HCT116 (cell line): ENCODE results near the gene MPZL2. TPM values are rescaled to one million over a fixed set of nuclear protein-coding genes. Genes with fewer than 3 reads are reported as not detected.

Source experiments
- ATAC-seq: fragments of 200-7000 bp; cut with Tn5 transposase; 2 replicates; pipeline ENCODE4 v1.9.1; 2020; ENCODE audit warnings: mild to moderate bottlenecking, moderate library complexity
- BruUV-seq: library from RNA; stranded (reverse); fragments of 400-500 nt; replicated peaks from 2 replicates; lab custom pipeline; 2021; lab: Mats Ljungman, UMichigan
- CTCF ChIA-PET: fragments of 300-600 bp; sonication (Branson Sonifier 250); formaldehyde crosslinking; loops from one replicate; lab custom pipeline; 2021; ENCODE audit warnings: antibody characterized with exemption; lab: Charles Lee
- POLR2A ChIA-PET: fragments of 300-600, 350-600 bp; sonication (Branson Sonifier 250); formaldehyde crosslinking; loops from one replicate; lab custom pipeline; 2021; ENCODE audit warnings: antibody characterized with exemption; lab: Charles Lee
- RAD21 ChIA-PET, 2 experiments: fragments of 300-600 bp; sonication (Branson Sonifier 250); formaldehyde crosslinking; loops; one replicate each; lab custom pipeline; 2023; ENCODE audit warnings: low total read pairs in 2 of 2; ENCODE audit not compliant: uncharacterized antibody in 2 of 2, unreplicated experiment in 2 of 2, low non-redundant PET in 1 of 2; lab: Charles Lee
- DNase-seq: peaks from one replicate; pipeline ENCODE4 v3.0.0-alpha.2; 2010; ENCODE audit warnings: low read depth, low spot score
- H2AFZ ChIP-seq: fragments of 200-600 bp; shearing (Covaris generic), sonication (generic); 2 replicates; pipeline ENCODE4 v1.6.1; 2017; ENCODE audit warnings: low read depth, mixed run types, mixed read lengths, antibody characterized with exemption, low read length; ENCODE audit not compliant: poor library complexity, severe bottlenecking
- H3K27ac ChIP-seq: 2 replicates; pipeline ENCODE4 v1.5.1; 2012; ENCODE audit warnings: low read depth, low read length
- H3K27me3 ChIP-seq: fragments of 200-600 bp; sonication (generic); 2 replicates; pipeline ENCODE4 v1.6.1; 2016; ENCODE audit warnings: mixed run types, low read length, mixed read lengths; ENCODE audit not compliant: insufficient read depth
- H3K36me3 ChIP-seq, 2 experiments: fragments of 200-500 bp in 1 of 2; fragments of 200-600 bp in 1 of 2; sonication (Bioruptor generic) in 1 of 2; sonication (generic) in 1 of 2; 2 replicates each; pipeline versions ENCODE4 v1.5.1 to v1.6.1; 2014 to 2016; ENCODE audit warnings: low read length in 2 of 2, inconsistent platforms in 1 of 2, mixed read lengths in 1 of 2, mixed run types in 1 of 2; ENCODE audit not compliant: insufficient read depth in 2 of 2, control insufficient read depth in 1 of 2
- H3K4me1 ChIP-seq, 2 experiments: fragments of 200-600 bp in 1 of 2; sonication (generic) in 1 of 2; 2 replicates each; pipeline versions ENCODE4 v1.5.1 to v1.6.1; 2012 to 2017; ENCODE audit warnings: low read length in 2 of 2, inconsistent platforms in 1 of 2, mild to moderate bottlenecking in 1 of 2, mixed read lengths in 1 of 2, mixed run types in 1 of 2, moderate library complexity in 1 of 2; ENCODE audit not compliant: insufficient read depth in 2 of 2, control insufficient read depth in 1 of 2
- H3K4me2 ChIP-seq: fragments of 200-600 bp; sonication (generic); 2 replicates; pipeline ENCODE4 v1.6.1; 2017; ENCODE audit warnings: mixed run types, low read length, mixed read lengths
- H3K4me3 ChIP-seq, 2 experiments: fragments of 200-600 bp in 1 of 2; sonication (generic) in 1 of 2; replicated peaks in 1 of 2; 2 replicates each; pipeline ENCODE4 v1.5.1; 2011 to 2016; ENCODE audit warnings: low read length in 2 of 2, control low read depth in 1 of 2, low read depth in 1 of 2, mild to moderate bottlenecking in 1 of 2, mixed read lengths in 1 of 2, mixed run types in 1 of 2
- H3K79me2 ChIP-seq: fragments of 200-600 bp; sonication (generic); 2 replicates; pipeline ENCODE4 v1.6.1; 2017; ENCODE audit warnings: mild to moderate bottlenecking, mixed run types, low read length, moderate library complexity, mixed read lengths; ENCODE audit not compliant: insufficient read depth
- H3K9ac ChIP-seq: fragments of 200-600 bp; sonication (generic); 2 replicates; pipeline ENCODE4 v1.6.1; 2016; ENCODE audit warnings: low read length, mixed read lengths
- H3K9me2 ChIP-seq: fragments of 200-600 bp; sonication (generic), shearing (Covaris generic); 2 replicates; pipeline ENCODE4 v1.6.1; 2017; ENCODE audit warnings: mixed run types, mild to moderate bottlenecking, moderate library complexity; ENCODE audit not compliant: insufficient read depth
- H3K9me3 ChIP-seq, 2 experiments: fragments of 200-500 bp in 1 of 2; fragments of 200-600 bp in 1 of 2; sonication (Bioruptor generic) in 1 of 2; sonication (generic) in 1 of 2; 2 replicates each; pipeline ENCODE4 v1.6.1; 2014 to 2017; ENCODE audit warnings: low read length in 2 of 2, mixed read lengths in 2 of 2, inconsistent platforms in 1 of 2, low read depth in 1 of 2, mild to moderate bottlenecking in 1 of 2, mixed run types in 1 of 2, moderate library complexity in 1 of 2; ENCODE audit not compliant: control insufficient read depth in 1 of 2, insufficient read depth in 1 of 2
- H4K20me1 ChIP-seq: fragments of 200-600 bp; sonication (generic), shearing (Covaris generic); 2 replicates; pipeline ENCODE4 v1.6.1; 2017; ENCODE audit warnings: mixed run types, mild to moderate bottlenecking, moderate library complexity; ENCODE audit not compliant: insufficient read depth
- CBX3 ChIP-seq: IDR thresholded peaks from 2 replicates; pipeline ENCODE4 v1.6.1; 2012; ENCODE audit warnings: low read depth
- CEBPB ChIP-seq: IDR thresholded peaks from 2 replicates; pipeline ENCODE4 v1.6.1; 2012; ENCODE audit warnings: low read depth
- ELF1 ChIP-seq: IDR thresholded peaks from 2 replicates; pipeline ENCODE4 v1.6.1; 2012; ENCODE audit warnings: low read depth, borderline replicate concordance
- EZH2 ChIP-seq: fragments of 200-600 bp; sonication (generic); IDR thresholded peaks from 2 replicates; pipeline ENCODE4 v1.6.1; 2017; ENCODE audit warnings: antibody characterized with exemption, mixed run types
- EZH2phosphoT487 ChIP-seq: fragments of 200-600 bp; IDR thresholded peaks from 2 replicates; pipeline ENCODE4 v1.6.1; 2018; ENCODE audit warnings: antibody characterized with exemption, borderline replicate concordance
- FOSL1 ChIP-seq: IDR thresholded peaks from 2 replicates; pipeline ENCODE4 v1.6.1; 2012; ENCODE audit warnings: low read depth
- JUND ChIP-seq: IDR thresholded peaks from 2 replicates; pipeline ENCODE4 v1.6.1; 2012
- POLR2A ChIP-seq: IDR thresholded peaks from 2 replicates; pipeline ENCODE4 v1.7.0; 2011; ENCODE audit warnings: borderline replicate concordance; ENCODE audit not compliant: insufficient read depth, insufficient read length; ENCODE audit errors: extremely low read depth
- POLR2AphosphoS5 ChIP-seq: IDR thresholded peaks from 2 replicates; pipeline ENCODE4 v1.6.1; 2011; ENCODE audit warnings: mild to moderate bottlenecking, low read depth, low read length, moderate library complexity
- RAD21 ChIP-seq: IDR thresholded peaks from 2 replicates; pipeline ENCODE4 v1.6.1; 2012; ENCODE audit warnings: low read depth, mild to moderate bottlenecking
- SIN3A ChIP-seq: IDR thresholded peaks from 2 replicates; pipeline ENCODE4 v1.6.1; 2012; ENCODE audit warnings: low read depth
- TCF7L2 ChIP-seq: IDR thresholded peaks from 2 replicates; pipeline ENCODE4 v1.7.0; 2011; ENCODE audit warnings: borderline replicate concordance, inconsistent platforms; ENCODE audit not compliant: insufficient read depth, insufficient read length; ENCODE audit errors: extremely low read depth
- YY1 ChIP-seq: IDR thresholded peaks from 2 replicates; pipeline ENCODE4 v1.6.1; 2011; ENCODE audit warnings: low read length, low read depth, moderate library complexity, mild to moderate bottlenecking; ENCODE audit not compliant: insufficient replicate concordance; ENCODE audit errors: extremely low read depth
- ZNF274 ChIP-seq: fragments of 200-500 bp; sonication (Bioruptor generic); IDR thresholded peaks from 2 replicates; pipeline ENCODE4 v1.6.1; 2014; ENCODE audit warnings: mild to moderate bottlenecking, low read depth, low read length, inconsistent platforms
- intact Hi-C: fragments of 100-400 bp; cut with micrococcal nuclease; formaldehyde crosslinking; loops from 2 replicates; pipeline ENCODE4 v1.10.0; 2022
- total RNA-seq: library from RNA; stranded (reverse); gene quantifications from one replicate; pipeline ENCODE4 v1.2.1, GENCODE V29; 2021; ENCODE audit not compliant: unreplicated experiment
- TF ChIP-seq, protein P1 (sequence below): IDR thresholded peaks from 2 replicates; pipeline ENCODE4 v1.6.1; 2011; ENCODE audit warnings: mild to moderate bottlenecking, low read length, moderate library complexity; ENCODE audit not compliant: insufficient replicate concordance; ENCODE audit errors: extremely low read depth
- TF ChIP-seq, protein P2 (sequence below): IDR thresholded peaks from 2 replicates; pipeline ENCODE4 v1.6.1; 2012
- TF ChIP-seq, protein P3 (sequence below): IDR thresholded peaks from 2 replicates; pipeline ENCODE4 v1.6.1; 2012
- TF ChIP-seq, protein P4 (sequence below), 3 experiments: fragments of 200-600 bp in 1 of 3; sonication (generic) in 1 of 3; IDR thresholded peaks in 2 of 3; conservative IDR thresholded peaks in 1 of 3; 2 replicates each; pipeline ENCODE4 v1.5.1; 2012 to 2017; ENCODE audit warnings: low read depth in 2 of 3, low read length in 2 of 3, antibody characterized with exemption in 1 of 3, borderline replicate concordance in 1 of 3, control low read depth in 1 of 3, mild to moderate bottlenecking in 1 of 3, mixed read lengths in 1 of 3, mixed run types in 1 of 3, moderate library complexity in 1 of 3; ENCODE audit not compliant: insufficient read depth in 1 of 3

The MPZL2 gene
- total RNA-seq, 1 experiment from 2014 or later, result 16.8 TPM

DNA sequence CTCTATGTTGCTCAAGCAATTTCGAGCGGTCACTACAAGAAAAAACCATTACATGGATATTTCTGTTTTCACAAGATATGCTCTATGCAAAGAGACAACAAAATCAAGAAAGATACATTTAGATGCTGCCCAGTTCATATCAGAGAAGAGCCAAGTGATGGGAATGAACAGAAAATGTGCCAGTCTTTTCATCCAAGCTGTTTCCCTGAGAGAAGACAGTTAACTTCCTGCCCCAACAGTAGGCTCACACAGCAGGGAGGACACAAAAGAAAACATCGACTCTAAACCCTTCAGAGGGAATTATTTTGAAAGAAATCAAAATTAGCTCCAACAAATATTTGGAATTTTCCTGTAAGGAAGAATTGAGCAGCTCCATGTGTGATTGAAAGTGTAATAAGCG, 50.9 kb downstream of the MPZL2 start (continued):
- TF ChIP-seq, protein P1, sequence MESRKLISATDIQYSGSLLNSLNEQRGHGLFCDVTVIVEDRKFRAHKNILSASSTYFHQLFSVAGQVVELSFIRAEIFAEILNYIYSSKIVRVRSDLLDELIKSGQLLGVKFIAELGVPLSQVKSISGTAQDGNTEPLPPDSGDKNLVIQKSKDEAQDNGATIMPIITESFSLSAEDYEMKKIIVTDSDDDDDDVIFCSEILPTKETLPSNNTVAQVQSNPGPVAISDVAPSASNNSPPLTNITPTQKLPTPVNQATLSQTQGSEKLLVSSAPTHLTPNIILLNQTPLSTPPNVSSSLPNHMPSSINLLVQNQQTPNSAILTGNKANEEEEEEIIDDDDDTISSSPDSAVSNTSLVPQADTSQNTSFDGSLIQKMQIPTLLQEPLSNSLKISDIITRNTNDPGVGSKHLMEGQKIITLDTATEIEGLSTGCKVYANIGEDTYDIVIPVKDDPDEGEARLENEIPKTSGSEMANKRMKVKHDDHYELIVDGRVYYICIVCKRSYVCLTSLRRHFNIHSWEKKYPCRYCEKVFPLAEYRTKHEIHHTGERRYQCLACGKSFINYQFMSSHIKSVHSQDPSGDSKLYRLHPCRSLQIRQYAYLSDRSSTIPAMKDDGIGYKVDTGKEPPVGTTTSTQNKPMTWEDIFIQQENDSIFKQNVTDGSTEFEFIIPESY, result no peak
- no peak for TF ChIP-seq FOSL1
- TF ChIP-seq, protein P2, sequence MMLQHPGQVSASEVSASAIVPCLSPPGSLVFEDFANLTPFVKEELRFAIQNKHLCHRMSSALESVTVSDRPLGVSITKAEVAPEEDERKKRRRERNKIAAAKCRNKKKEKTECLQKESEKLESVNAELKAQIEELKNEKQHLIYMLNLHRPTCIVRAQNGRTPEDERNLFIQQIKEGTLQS, result no peak
- TF ChIP-seq CEBPB, result no peak
- TF ChIP-seq RAD21, result no peak
- TF ChIP-seq TCF7L2, result no peak
- TF ChIP-seq EZH2, result no peak
- TF ChIP-seq ELF1, result no peak
- TF ChIP-seq, protein P3, sequence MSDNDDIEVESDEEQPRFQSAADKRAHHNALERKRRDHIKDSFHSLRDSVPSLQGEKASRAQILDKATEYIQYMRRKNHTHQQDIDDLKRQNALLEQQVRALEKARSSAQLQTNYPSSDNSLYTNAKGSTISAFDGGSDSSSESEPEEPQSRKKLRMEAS, result no peak
- TF ChIP-seq ZNF274, result no peak
- TF ChIP-seq JUND, result no peak
- TF ChIP-seq YY1, result no peak

DNA sequence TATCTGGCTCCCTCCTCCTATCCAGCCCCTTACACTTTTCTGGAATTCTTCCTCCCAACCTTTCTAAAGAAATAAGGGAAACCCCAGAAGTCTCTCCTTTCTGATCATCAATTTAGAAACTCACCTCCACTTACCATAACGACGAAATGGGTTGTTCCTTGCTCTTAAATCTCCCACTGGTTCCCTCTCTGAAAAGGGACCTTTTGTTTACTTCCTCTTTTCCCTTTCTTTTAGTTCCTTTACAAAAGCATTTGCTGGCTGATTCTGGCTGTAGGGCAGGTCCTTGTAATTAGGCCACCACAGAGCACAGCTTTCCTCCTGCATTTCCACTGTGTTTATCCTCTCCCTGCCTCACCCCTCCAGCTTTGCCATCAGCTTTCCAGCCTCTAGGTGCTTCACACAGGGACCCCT, 51.3 kb downstream of the MPZL2 start:
- ChIA-PET POLR2A (no interaction called here), CTCF (interaction anchor here (2.5 kb wide), 1 partner anchor 14 kb away, joined by 10 read pairs; no protein-coding TSS in a partner anchor), RAD21 (no interaction called here)
- Histone ChIP-seq H3K36me3 (no peaks in the 10 kb centered on the region), H3K9ac (no peak overlapping the region), H3K79me2 (no peaks in the 10 kb centered on the region), H3K4me2 (no peak overlapping the region), H2AFZ (no peak overlapping the region), H3K4me1 (no peaks in the 10 kb centered on the region), H3K4me3 (no peak overlapping the region), H3K27me3 (peaks cover 16% of the 10 kb centered on the region; the same call in 1 of the 2 replicates), H3K9me2 (no peaks in the 10 kb centered on the region), H3K9me3 (no peaks in the 10 kb centered on the region), H4K20me1 (no peaks in the 10 kb centered on the region), H3K27ac (no peak overlapping the region)
- ATAC-seq, result no peak
- DNase-seq, result no peak
- intact Hi-C loops, result no loop called here
- no TSS peak for BruUV-seq
- TF ChIP-seq, protein P4, sequence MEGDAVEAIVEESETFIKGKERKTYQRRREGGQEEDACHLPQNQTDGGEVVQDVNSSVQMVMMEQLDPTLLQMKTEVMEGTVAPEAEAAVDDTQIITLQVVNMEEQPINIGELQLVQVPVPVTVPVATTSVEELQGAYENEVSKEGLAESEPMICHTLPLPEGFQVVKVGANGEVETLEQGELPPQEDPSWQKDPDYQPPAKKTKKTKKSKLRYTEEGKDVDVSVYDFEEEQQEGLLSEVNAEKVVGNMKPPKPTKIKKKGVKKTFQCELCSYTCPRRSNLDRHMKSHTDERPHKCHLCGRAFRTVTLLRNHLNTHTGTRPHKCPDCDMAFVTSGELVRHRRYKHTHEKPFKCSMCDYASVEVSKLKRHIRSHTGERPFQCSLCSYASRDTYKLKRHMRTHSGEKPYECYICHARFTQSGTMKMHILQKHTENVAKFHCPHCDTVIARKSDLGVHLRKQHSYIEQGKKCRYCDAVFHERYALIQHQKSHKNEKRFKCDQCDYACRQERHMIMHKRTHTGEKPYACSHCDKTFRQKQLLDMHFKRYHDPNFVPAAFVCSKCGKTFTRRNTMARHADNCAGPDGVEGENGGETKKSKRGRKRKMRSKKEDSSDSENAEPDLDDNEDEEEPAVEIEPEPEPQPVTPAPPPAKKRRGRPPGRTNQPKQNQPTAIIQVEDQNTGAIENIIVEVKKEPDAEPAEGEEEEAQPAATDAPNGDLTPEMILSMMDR (IDR thresholded peaks at IDR 0.05 in 2 of 3, conservative IDR thresholded peaks at IDR 0.05 in 1 of 3; ENCODE audit: borderline replicate concordance in 1 of 3, insufficient read depth in 1 of 3, low read depth in 2 of 3, low read length in 2 of 3), result no peak
- TF ChIP-seq, protein P1, result no peak
- TF ChIP-seq TCF7L2 (no peak), RAD21 (no peak), CBX3 (no peak), ELF1 (no peak), EZH2phosphoT487 (no peak), POLR2AphosphoS5 (no peak), POLR2A (no peak), JUND (no peak), FOSL1 (no peak), SIN3A (no peak)
